GM12872 (cell line): ENCODE results near the gene ANKRD39.

Experiments
- CTCF ChIP-seq: IDR thresholded peaks from 3 replicates; pipeline ENCODE4 v1.5.1; 2011; ENCODE audit warnings: low read depth, mild to moderate bottlenecking, low read length, moderate library complexity; ENCODE audit not compliant: insufficient read depth

ANKRD39 gene

DNA sequence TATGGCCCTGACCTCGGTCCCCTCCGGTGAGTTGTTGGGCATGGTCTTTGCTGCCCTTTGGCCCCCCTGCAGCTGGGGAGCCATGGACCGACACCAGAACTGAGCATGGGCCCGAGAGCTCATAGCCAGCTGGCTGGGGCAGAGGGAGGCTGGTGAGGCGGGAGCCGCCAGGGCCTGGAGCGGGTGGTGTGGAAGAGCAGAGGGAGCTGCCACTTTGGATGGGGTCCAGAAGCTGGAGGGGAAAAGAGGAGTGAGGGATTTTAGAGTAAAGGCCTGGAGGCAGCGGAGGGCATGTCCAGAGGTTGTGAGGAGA, 58.2 kb downstream of the ANKRD39 start:
- no peak for TF ChIP-seq CTCF

- TF ChIP-seq CTCF: no peak
These were observed 58.8 kb downstream of the ANKRD39 start for GRCh38 chr2:96798733-96799622.
